Stomach smooth muscle (tissue), 2 donors: Measurements from ENCODE around the gene TAOK3.
"Not testable (repeated sequence)": the region's sequence is repeated elsewhere in the genome, so short reads cannot be mapped to it uniquely, and the experiment has no call there.

Experiments used
- H3K27ac ChIP-seq: one replicate; pipeline ENCODE4 v1.7.0; 2013; ENCODE audit warnings: mild to moderate bottlenecking, low read length, inconsistent platforms
- H3K27me3 ChIP-seq, 2 donors: one replicate each; pipeline ENCODE4 v1.7.0; 2013; ENCODE audit warnings: low read length in 2 of 2; ENCODE audit not compliant: insufficient read depth in 2 of 2, control insufficient read depth in 1 of 2
- H3K36me3 ChIP-seq, 2 donors: one replicate each; pipeline ENCODE4 v1.7.0; 2013; ENCODE audit warnings: low read length in 2 of 2; ENCODE audit not compliant: control insufficient read depth in 2 of 2, insufficient read depth in 2 of 2
- H3K4me1 ChIP-seq: one replicate; pipeline ENCODE4 v1.7.0; 2013; ENCODE audit warnings: low read length; ENCODE audit not compliant: control insufficient read depth, insufficient read depth
- H3K4me3 ChIP-seq, 2 donors: one replicate each; pipeline ENCODE4 v1.7.0; 2013; ENCODE audit warnings: low read length in 2 of 2
- H3K9ac ChIP-seq, 2 donors: one replicate each; pipeline ENCODE4 v1.7.0; 2013; ENCODE audit warnings: low read length in 2 of 2, mild to moderate bottlenecking in 1 of 2
- H3K9me3 ChIP-seq, 2 donors: one replicate each; pipeline ENCODE4 v1.7.0; 2013; ENCODE audit warnings: low read length in 2 of 2; ENCODE audit not compliant: control insufficient read depth in 2 of 2
- donor health status: healthy.
- donor health status: Pancreatic carcinoma.

The TAOK3 gene

GRCh38 chr12:118145113-118145797 is 227.5 kb downstream of the TAOK3 start:
- H3K4me3 ChIP-seq, result no peak overlapping the region
- no peak overlapping the region for H3K9ac ChIP-seq
- H3K9me3 ChIP-seq, result no peaks in the 10 kb centered on the region
- no peaks in the 10 kb centered on the region for H3K27me3 ChIP-seq
- no peak overlapping the region for H3K27ac ChIP-seq
- H3K4me1 ChIP-seq, result no peaks in the 10 kb centered on the region
- peaks cover 37 to 46% of the 10 kb centered on the region in 2 donors for H3K36me3 ChIP-seq

GRCh38 chr12:118144499-118144898 is 228.2 kb downstream of the TAOK3 start:
- Histone ChIP-seq H3K27me3 (no peaks in the 10 kb centered on the region), H3K36me3 (peaks cover 44 to 51% of the 10 kb centered on the region in 2 donors), H3K9ac (no peak overlapping the region), H3K9me3 (no peaks in the 10 kb centered on the region), H3K4me1 (peaks cover 2% of the 10 kb centered on the region), H3K27ac (no peak overlapping the region), H3K4me3 (no peak overlapping the region)

GRCh38 chr12:118140825-118141224 is 231.9 kb downstream of the TAOK3 start:
- no peak overlapping the region for H3K4me3 ChIP-seq
- no peak overlapping the region for H3K27ac ChIP-seq

GRCh38 chr12:118137148-118137678 is 235.5 kb downstream of the TAOK3 start:
- H3K9me3 ChIP-seq, result no peaks in the 10 kb centered on the region
- H3K36me3 ChIP-seq, result peaks cover 19 to 23% of the 10 kb centered on the region in 2 donors
- peaks cover 15% of the 10 kb centered on the region for H3K4me1 ChIP-seq
- peak overlapping the region; percentile 83 for H3K27ac ChIP-seq
- H3K4me3 ChIP-seq, result peak overlapping the region; percentile 90 to 97
- H3K9ac ChIP-seq, result peak overlapping the region; percentile 90 to 95
- H3K27me3 ChIP-seq, result no peaks in the 10 kb centered on the region

More at GRCh38 chr12:118140825-118141224, 231.9 kb downstream of the TAOK3 start:
- no peaks in the 10 kb centered on the region for H3K27me3 ChIP-seq
- no peaks in the 10 kb centered on the region for H3K9me3 ChIP-seq
- H3K4me1 ChIP-seq, result peaks cover 15% of the 10 kb centered on the region
- H3K36me3 ChIP-seq, result peaks cover 36 to 45% of the 10 kb centered on the region in 2 donors
- no peak overlapping the region for H3K9ac ChIP-seq

- Histone ChIP-seq H3K9ac (peak overlapping the region; percentile 90 to 95), H3K9me3 (no peaks in the 10 kb centered on the region), H3K4me1 (peaks cover 15% of the 10 kb centered on the region), H3K27ac (peak overlapping the region; percentile 83), H3K4me3 (peak overlapping the region; percentile 90 to 97), H3K36me3 (peaks cover 16 to 21% of the 10 kb centered on the region in 2 donors), H3K27me3 (no peaks in the 10 kb centered on the region)
Observed at GRCh38 chr12:118136559-118137003, 236.1 kb downstream of the TAOK3 start.

GRCh38 chr12:118135788-118136558 is 236.7 kb downstream of the TAOK3 start, which contains the start of gene PEBP1:
Gene PEBP1 (plus strand): TSS chr12:118136124. CDS start chr12:118136210, 86 bp downstream.
- Histone ChIP-seq H3K9ac (peak within 1 kb of the TSS; percentile 90 to 95), H3K27ac (peak within 1 kb of the TSS; percentile 83), H3K27me3 (no peaks in the 10 kb centered on the region), H3K36me3 (peaks cover 12 to 18% of the 10 kb centered on the region in 2 donors), H3K4me1 (peaks cover 15% of the 10 kb centered on the region), H3K4me3 (peak within 1 kb of the TSS; percentile 90 to 97), H3K9me3 (no peaks in the 10 kb centered on the region)

GRCh38 chr12:118129436-118129835 is 243.3 kb downstream of the TAOK3 start:
- not testable (repeated sequence) for H3K4me1 ChIP-seq, H3K9ac ChIP-seq, H3K27ac ChIP-seq, H3K36me3 ChIP-seq, H3K27me3 ChIP-seq, H3K9me3 ChIP-seq, H3K4me3 ChIP-seq

GRCh38 chr12:118127867-118128266 is 244.8 kb downstream of the TAOK3 start:
- H3K9ac ChIP-seq, result no peak overlapping the region
- H3K27ac ChIP-seq, result no peak overlapping the region
- H3K36me3 ChIP-seq, result no peaks in the 10 kb centered on the region
- H3K4me1 ChIP-seq, result no peaks in the 10 kb centered on the region
- H3K27me3 ChIP-seq, result no peaks in the 10 kb centered on the region
- H3K9me3 ChIP-seq, result no peaks in the 10 kb centered on the region
- no peak overlapping the region for H3K4me3 ChIP-seq

GRCh38 chr12:118126119-118126757 is 246.5 kb downstream of the TAOK3 start:
- Histone ChIP-seq H3K27ac (no peak overlapping the region), H3K9ac (no peak overlapping the region)

GRCh38 chr12:118125743-118126118 is 247.0 kb downstream of the TAOK3 start:
- Histone ChIP-seq H3K9ac (no peak overlapping the region), H3K9me3 (no peaks in the 10 kb centered on the region), H3K4me3 (no peak overlapping the region), H3K4me1 (peaks cover 4% of the 10 kb centered on the region), H3K36me3 (no peaks in the 10 kb centered on the region), H3K27ac (no peak overlapping the region), H3K27me3 (no peaks in the 10 kb centered on the region)

More at GRCh38 chr12:118126119-118126757, 246.5 kb downstream of the TAOK3 start:
- Histone ChIP-seq H3K9me3 (no peaks in the 10 kb centered on the region), H3K4me3 (no peak overlapping the region), H3K27me3 (no peaks in the 10 kb centered on the region), H3K4me1 (peaks cover under 1% of the 10 kb centered on the region), H3K36me3 (no peaks in the 10 kb centered on the region)
